Measurements from ENCODE around the gene ENTPD2.

The ENTPD2 gene

GRCh38 chr9:137030006-137030405, 23.9 kb downstream of the ENTPD2 start:
- no peak for DNase-seq (ENCODE audit: low spot score)

DNA sequence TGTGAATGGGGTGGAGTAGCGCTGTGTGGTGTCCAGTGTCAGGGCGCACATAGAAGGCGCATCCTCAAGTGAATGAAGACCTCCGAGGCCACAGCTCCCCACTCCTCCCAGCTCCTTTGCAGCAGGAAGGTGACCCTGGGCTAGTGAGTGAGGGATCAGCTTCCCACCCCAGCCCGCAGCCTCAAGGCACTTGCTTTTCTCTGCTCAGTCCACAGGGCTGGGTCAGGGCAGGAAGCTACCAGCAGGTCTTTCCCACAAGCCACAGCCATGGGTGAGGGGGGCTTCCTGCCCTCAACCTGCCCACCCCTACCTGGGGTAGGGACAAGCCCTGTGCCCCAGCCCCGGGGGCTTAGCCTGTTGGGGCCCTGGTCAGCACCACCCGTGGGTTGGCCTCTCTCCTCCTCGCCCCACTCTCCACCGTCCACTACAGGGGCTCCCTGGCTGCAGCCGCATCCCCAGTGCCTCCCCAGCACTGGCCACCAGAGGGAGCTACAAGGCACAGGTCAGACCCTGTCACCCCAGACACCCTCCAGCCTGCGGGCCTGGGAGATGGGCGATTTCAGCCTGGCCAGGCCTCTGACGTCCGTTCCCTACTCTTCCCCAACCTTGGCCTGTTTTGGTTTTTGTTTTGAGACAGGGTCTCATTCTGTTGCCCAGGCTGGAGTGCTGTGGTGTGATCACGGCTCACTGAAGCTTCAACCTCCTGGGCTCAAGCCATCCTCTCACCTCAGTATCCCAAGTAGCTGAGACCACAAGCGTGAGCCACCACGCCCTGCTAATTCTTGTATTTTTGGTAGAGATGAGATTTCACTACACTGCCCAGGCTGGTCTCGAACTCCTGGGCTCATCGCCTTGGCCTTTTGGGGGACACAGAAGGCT, 24.6 kb downstream of the ENTPD2 start:
- DNase-seq (ENCODE audit: low spot score), result peak; percentile 81

DNA sequence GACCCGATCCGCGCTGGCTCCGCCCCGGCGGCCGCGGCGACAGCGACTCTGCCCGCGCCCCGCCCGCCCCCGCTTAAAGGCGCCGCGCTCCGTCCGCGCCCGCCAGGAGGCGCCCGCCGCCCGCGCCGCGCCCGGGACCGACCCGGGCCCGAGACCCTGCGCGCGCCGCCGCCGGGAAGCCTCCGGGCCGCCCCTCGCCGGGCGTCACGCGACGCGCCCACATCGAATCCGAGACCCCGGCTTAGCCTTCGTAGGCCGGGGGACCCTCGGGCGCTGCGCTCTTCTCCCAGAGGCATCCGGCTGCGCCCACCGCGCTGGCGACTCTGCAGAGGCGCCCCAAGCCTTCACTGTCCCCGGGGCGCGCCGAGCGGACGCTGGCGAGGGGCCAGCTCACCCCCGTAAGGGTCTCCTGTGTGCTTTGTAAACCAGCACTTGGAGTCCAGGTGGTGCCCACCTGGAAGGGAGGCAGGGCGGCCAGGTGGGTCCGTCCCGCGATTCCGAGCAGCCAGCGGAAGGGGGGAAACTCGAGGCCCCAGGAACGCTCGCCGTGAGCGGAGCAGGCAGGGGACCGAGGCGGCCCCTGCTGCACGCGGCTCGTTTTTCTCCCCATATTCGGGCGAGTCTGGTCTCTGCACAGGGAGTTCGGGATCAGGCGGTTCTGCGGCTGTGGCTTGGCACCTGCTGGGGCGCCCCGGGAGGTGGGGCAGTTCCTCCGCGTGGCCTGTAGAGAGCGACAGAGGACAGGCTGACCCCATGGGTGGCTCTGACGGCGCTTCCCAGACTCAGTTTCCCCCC, 25.4 kb downstream of the ENTPD2 start:
- DNase-seq (ENCODE audit: low spot score), result peak; percentile 72

DNA sequence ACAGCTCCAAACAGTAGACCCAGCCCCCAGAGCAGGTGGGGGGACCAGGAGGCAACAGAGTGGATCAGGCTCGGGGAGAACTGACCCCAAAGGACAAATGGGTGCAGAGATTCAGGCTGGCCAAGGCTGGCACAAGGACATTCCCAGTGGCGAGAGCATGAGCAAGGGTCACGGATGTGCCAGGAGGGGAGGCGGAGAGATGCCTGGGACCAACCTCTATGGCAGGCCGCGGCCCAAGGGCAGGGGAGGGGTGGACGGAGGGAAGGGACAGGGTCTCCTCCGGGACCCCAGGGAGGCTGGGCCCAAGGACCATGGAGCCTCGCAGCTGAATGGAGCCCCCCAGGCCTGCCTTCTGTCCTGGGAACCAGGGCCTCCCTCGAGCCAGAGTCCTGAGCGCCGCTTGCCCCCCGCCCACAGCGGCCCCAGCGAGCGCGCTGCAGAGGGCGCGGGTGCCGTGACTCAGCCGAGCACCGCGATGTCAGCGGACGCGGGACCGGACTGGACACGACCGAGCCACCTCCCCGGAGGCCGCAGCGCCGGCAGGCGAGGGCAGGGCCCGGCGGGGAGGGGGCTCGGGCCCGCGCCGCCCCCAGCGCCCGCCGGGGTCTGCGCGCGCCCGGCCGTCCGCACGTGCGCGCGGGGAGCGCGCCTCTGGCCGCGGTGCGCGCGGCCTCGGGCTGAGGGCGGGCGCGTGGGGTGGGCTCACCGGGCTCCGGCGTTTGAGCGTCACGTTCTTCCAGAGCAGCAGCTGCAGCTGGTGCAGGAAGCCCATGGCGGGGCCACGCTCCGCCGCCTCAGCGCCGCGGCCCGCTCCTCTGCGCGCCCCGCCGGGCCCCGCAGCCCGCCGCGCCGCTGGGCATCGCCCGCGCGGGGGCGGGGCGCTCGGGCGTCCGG, 26.2 kb downstream of the ENTPD2 start, which contains the start of gene ABCA2:
ABCA2 (minus strand) TSS at position 869 of the 894 bp plus-strand sequence; CDS start at position 772, 97 bp downstream.
- no peak for DNase-seq (ENCODE audit: low spot score)

GRCh38 chr9:137026828-137027227, 27.0 kb downstream of the ENTPD2 start:
- no peak for DNase-seq (ENCODE audit: low spot score)

- no peak for DNase-seq (ENCODE audit: low spot score)
Observed at GRCh38 chr9:137026384-137026783, 27.5 kb downstream of the ENTPD2 start.

DNA sequence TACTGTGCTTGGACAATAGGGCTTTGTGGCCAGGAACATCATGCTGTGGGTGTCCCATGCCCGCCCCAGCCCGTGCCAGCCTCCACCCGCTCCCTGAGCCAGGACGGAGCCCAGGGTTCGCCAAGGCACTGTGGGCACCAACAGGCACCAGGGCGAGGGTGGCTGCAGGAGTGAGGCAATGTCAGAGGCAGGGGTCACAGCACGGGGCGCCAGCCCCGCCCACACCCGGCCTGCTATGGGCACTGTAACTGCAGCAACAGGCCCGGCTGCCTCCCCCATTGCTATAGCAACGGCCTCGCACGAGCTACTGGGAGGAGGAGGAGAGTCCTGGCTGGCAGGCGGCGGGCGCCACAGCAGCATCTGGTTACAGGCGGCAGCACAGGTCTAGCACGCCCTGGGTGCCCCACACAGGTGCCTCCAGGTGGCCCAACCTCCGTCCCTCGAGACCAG, 28.3 kb downstream of the ENTPD2 start:
- peak; percentile 42 for DNase-seq (ENCODE audit: low spot score)

DNA sequence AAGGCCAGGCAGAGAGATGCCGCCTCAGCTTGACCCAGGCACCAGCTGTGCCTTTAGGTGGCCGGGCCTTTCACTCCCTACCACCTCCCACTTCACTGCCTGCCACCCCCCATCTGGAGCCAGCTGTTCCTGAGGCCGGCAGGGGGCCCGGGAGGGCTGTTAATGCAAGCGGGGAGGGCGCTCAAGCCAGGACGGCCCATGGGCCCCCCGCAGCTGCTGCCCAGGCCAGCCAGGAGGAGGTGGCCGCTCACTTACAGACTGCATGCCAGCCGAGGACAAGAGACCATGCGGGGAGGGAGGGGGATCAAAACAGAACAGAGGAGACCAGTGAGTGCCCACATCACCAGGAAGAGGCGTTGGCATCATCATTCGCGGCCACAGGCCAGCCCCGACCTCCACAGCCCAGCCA, 30.3 kb downstream of the ENTPD2 start:
- no peak for DNase-seq (ENCODE audit: low spot score)

- DNase-seq (ENCODE audit: low spot score), result no peak
Observed at GRCh38 chr9:137023157-137023556, 30.7 kb downstream of the ENTPD2 start.

GRCh38 chr9:137022662-137023008, 31.2 kb downstream of the ENTPD2 start:
- DNase-seq (ENCODE audit: low spot score), result no peak

DNA sequence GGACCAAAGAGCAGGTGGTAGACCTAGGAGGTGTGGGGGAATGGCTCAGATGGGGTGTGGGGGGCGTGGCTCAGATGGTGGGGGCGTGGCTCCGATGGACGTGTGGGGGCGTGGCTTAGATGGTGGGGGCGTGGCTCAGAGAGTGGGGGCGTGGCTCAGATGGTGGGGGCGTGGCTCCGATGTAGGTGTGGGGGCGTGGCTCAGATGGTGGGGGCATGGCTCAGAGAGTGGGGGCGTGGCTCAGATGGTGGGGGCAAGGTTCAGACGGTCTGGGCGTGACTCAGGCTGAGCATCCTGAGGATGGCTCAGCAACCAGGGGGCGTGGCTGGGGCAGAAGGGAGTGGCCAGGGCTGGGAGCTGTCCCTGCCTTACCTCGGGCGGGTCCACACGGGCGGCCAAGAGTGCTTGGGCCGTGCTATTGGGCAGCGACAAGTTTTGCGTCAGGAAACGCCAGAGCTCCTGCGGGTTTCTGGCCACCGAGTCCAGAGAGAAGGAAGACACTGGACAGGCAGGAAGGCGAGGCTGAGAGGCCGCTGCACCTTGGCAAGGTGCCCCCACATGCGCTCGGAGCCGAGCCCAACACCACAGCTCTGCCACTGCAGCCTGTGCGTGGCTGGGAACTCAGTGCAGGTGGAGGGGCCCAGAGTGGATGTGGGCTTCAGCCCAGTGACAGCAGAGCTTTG, 31.7 kb downstream of the ENTPD2 start:
- DNase-seq (ENCODE audit: low spot score), result peak; percentile 85

GRCh38 chr9:137021568-137021978, 32.3 kb downstream of the ENTPD2 start:
- DNase-seq (ENCODE audit: low spot score), result no peak

- no peak for DNase-seq (ENCODE audit: low spot score)
Observed at GRCh38 chr9:137020771-137021567, 32.9 kb downstream of the ENTPD2 start.

DNA sequence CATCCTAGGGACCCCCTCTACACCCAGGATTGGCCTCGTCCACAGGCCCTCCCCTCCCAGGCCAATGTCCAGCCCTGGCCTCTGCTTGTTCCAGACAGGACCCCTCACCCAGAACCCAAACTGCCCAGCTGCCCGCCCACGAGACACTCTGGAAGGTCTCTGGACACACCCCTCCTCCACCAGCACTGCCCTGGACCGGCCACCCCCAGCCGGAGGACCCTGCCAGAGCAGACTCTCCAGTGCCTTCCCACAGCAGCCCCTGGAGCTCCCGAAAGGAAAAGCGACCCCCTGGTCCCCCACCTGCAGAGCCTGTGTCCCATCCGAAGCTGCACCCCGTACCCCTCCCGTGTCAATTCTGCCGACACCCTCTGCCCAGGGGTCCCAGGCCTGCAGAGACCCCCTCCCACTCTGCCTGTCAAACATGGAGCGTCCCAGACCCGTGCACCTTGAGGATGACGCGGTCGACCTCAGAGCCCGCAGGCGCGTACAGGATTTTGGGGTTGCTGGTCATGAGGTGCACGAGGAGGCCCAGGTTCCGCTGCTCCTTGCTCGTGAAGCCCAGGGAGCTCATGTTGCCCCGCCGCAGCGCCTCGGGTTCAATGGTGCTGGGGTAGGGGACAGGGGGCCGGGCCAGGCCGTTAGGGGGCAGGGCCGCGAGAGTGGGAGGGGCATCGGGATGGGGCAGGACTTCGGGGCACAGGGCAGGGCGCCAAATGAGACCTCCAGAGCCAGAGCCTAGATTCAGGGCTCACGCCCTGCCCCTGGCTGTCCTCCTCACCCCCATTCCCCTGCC, 33.8 kb downstream of the ENTPD2 start:
- DNase-seq (ENCODE audit: low spot score), result no peak

GRCh38 chr9:137018761-137019559, 34.9 kb downstream of the ENTPD2 start:
- DNase-seq (ENCODE audit: low spot score), result no peak

- DNase-seq (ENCODE audit: low spot score), result no peak
Observed at GRCh38 chr9:137017791-137018497, 35.9 kb downstream of the ENTPD2 start.

DNA sequence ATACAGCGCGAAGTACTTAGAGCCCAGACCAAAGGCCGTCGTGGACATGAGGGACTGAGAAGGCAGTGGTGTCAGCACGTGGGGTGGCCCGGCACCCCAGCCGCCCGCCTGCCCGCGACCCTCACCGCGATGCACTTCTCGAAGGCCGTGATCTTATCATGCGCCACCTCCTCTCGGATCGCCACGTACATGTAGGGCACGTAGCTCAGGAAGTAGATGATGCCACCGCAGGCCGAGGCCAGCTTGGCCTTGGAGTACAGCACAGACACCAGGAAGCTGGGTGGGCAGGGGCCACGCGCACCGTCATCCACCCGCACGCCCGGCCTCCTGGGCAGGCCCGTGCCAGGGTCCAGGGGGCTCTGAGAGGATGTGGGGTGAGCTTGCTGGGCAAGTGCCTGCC, 36.8 kb downstream of the ENTPD2 start:
- no peak for DNase-seq (ENCODE audit: low spot score)

- DNase-seq (ENCODE audit: low spot score), result no peak
Observed at GRCh38 chr9:137016436-137016835, 37.4 kb downstream of the ENTPD2 start.
